Left lung (tissue), 10 donors: Measurements from ENCODE around the gene SORBS1. TPM values are rescaled to one million over a fixed set of nuclear protein-coding genes. Genes with fewer than 3 reads are reported as not detected.
A peak's percentile ranks its signal among the peaks of the same experiment; 100 is the strongest.

Experiments used
- ATAC-seq: fragments of 200-7000 bp; cut with Tn5 transposase; one replicate; pipeline ENCODE4 v1.9.1; 2020; ENCODE audit warnings: moderate library complexity
- DNase-seq, 4 donors: peaks; one replicate each; pipeline ENCODE4 v3.0.0-alpha.2; 2013 to 2020
- H3K27ac ChIP-seq, 2 donors: fragments of 200-600 bp; sonication (generic) in 1 of 2; one replicate each; pipeline versions ENCODE4 v1.5.0 to v1.8.0; 2020 to 2021
- H3K27me3 ChIP-seq, 2 donors: fragments of 200-600 bp; sonication (generic) in 1 of 2; one replicate each; pipeline versions ENCODE4 v1.5.0 to v1.8.0; 2020 to 2021
- H3K36me3 ChIP-seq, 2 donors: fragments of 200-600 bp; sonication (generic) in 1 of 2; one replicate each; pipeline versions ENCODE4 v1.5.0 to v1.8.0; 2020 to 2021
- H3K4me1 ChIP-seq, 2 donors: fragments of 200-600 bp; one replicate each; pipeline ENCODE4 v1.8.0; 2021
- H3K4me3 ChIP-seq, 2 donors: fragments of 200-600 bp; sonication (generic) in 1 of 2; one replicate each; pipeline versions ENCODE4 v1.5.0 to v1.8.0; 2020 to 2021; ENCODE audit warnings: mild to moderate bottlenecking in 1 of 2
- H3K9me3 ChIP-seq, 2 donors: fragments of 200-600 bp; sonication (generic) in 1 of 2; one replicate each; pipeline versions ENCODE4 v1.5.0 to v1.8.0; 2020 to 2021
- CTCF ChIP-seq, 2 donors: fragments of 200-600 bp; sonication (generic) in 1 of 2; IDR thresholded peaks; one replicate each; pipeline versions ENCODE4 v1.5.0 to v1.8.0; 2021; ENCODE audit warnings: antibody characterized with exemption in 2 of 2
- intact Hi-C, 2 donors: fragments of 100-400 bp; cut with DNase I; formaldehyde crosslinking; loops; one replicate each; pipeline versions ENCODE4 v1.11.2 to v1.14.2; 2022
- polyA plus RNA-seq, 6 donors: library from polyadenylated mRNA; unstranded; fragments of 120-200 nt; gene quantifications; one replicate each; pipeline ENCODE4 v1.2.1, GENCODE V29; 2013; ENCODE audit not compliant: insufficient read length in 6 of 6
- total RNA-seq, 2 donors: library from RNA; stranded (reverse); fragmentation: NEBNext Ultra II Directional; extraction: Animal tissue kit (Norgen Biotek cat#: 25700); gene quantifications; one replicate each; pipeline ENCODE4 v1.2.1, GENCODE V29; 2021
- donor health status: DM: no; HTN: yes; CAD: no.
- donor health status: DM: no; HTN: no; CAD: no.

Gene SORBS1
- total and polyA plus RNA-seq, 8 donors = 23.3 to 52.7 (median 36.4) TPM

- peaks cover 0 to 11% of the 10 kb centered on the region in 2 donors for H3K36me3 ChIP-seq
- H3K9me3 ChIP-seq = no peaks in the 10 kb centered on the region
- no peak for ATAC-seq
- no peak overlapping the region for H3K27ac ChIP-seq
- intact Hi-C loops = no loop called here
- H3K27me3 ChIP-seq = no peaks in the 10 kb centered on the region
- H3K4me3 ChIP-seq = no peak overlapping the region
- peaks cover 3 to 6% of the 10 kb centered on the region in 2 donors for H3K4me1 ChIP-seq
- DNase-seq = no peak
- no peak for TF ChIP-seq CTCF (IDR thresholded peaks at IDR 0.05)
Measured at GRCh38 chr10:95440038-95440725, 121.0 kb downstream of the SORBS1 start.

- Histone ChIP-seq H3K4me1 (no peaks in the 10 kb centered on the region), H3K4me3 (no peak overlapping the region), H3K36me3 (peaks cover 0 to 11% of the 10 kb centered on the region in 2 donors), H3K27ac (no peak overlapping the region), H3K9me3 (no peaks in the 10 kb centered on the region), H3K27me3 (no peaks in the 10 kb centered on the region)
- no peak for TF ChIP-seq CTCF (IDR thresholded peaks at IDR 0.05)
- DNase-seq (no peak), ATAC-seq (peak; percentile 20)
- intact Hi-C loops = no loop called here
Measured at GRCh38 chr10:95438781-95439180, 122.4 kb downstream of the SORBS1 start.

- TF ChIP-seq CTCF (IDR thresholded peaks at IDR 0.05) = no peak
- no peaks in the 10 kb centered on the region for H3K4me1 ChIP-seq
- no peak for ATAC-seq
- H3K27ac ChIP-seq = no peak overlapping the region
- no peak overlapping the region for H3K4me3 ChIP-seq
- H3K36me3 ChIP-seq = peaks cover 0 to 11% of the 10 kb centered on the region in 2 donors
- H3K27me3 ChIP-seq = no peaks in the 10 kb centered on the region
- no peaks in the 10 kb centered on the region for H3K9me3 ChIP-seq
- intact Hi-C loops = no loop called here
- DNase-seq = no peak
Measured at GRCh38 chr10:95437669-95438068, 123.5 kb downstream of the SORBS1 start.

- DNase-seq = no peak
- no peak overlapping the region for H3K4me3 ChIP-seq
- H3K27ac ChIP-seq = peak overlapping the region in 1 of 2 donors; percentile 53
- H3K36me3 ChIP-seq = peaks cover 0 to 11% of the 10 kb centered on the region in 2 donors
- intact Hi-C loops = no loop called here
- ATAC-seq = no peak
- H3K9me3 ChIP-seq = no peaks in the 10 kb centered on the region
- no peak for TF ChIP-seq CTCF (IDR thresholded peaks at IDR 0.05)
- H3K27me3 ChIP-seq = no peaks in the 10 kb centered on the region
- H3K4me1 ChIP-seq = peaks cover 0 to 1% of the 10 kb centered on the region in 2 donors
Measured at GRCh38 chr10:95435548-95436279, 125.5 kb downstream of the SORBS1 start.

GRCh38 chr10:95434583-95434982 is 126.6 kb downstream of the SORBS1 start:
- DNase-seq (no peak), ATAC-seq (no peak)
- Histone ChIP-seq H3K27ac (peak overlapping the region; percentile 26 to 53), H3K9me3 (no peaks in the 10 kb centered on the region), H3K4me1 (peaks cover 0 to 10% of the 10 kb centered on the region in 2 donors), H3K27me3 (no peaks in the 10 kb centered on the region), H3K4me3 (no peak overlapping the region), H3K36me3 (peaks cover 0 to 11% of the 10 kb centered on the region in 2 donors)
- intact Hi-C loops = no loop called here
- no peak for TF ChIP-seq CTCF (IDR thresholded peaks at IDR 0.05)
